HepG2 (cell line): Measurements from ENCODE around the gene MARCHF2. TPM values are rescaled to one million over a fixed set of nuclear protein-coding genes. Genes with fewer than 3 reads are reported as not detected.

Experiments used
- ATAC-seq: fragments of 200-7000 bp; cut with Tn5 transposase; 3 replicates; pipeline ENCODE4 v1.9.1; 2020; ENCODE audit warnings: mild to moderate bottlenecking, moderate library complexity
- BruUV-seq: library from RNA; stranded (reverse); fragments of 400-500 nt; replicated peaks from 2 replicates; lab custom pipeline; 2021; lab: Mats Ljungman, UMichigan
- CTCF ChIA-PET: fragments of 300-600 bp; formaldehyde crosslinking; extraction: SDS; loops from one replicate; lab custom pipeline; 2021; ENCODE audit warnings: low total read pairs, inconsistent platforms, low intra/inter-chr PET ratio; lab: Yijun Ruan, JAX
- POLR2A ChIA-PET: fragments of 350-600 bp; sonication (Branson Sonifier 250); formaldehyde crosslinking; loops from one replicate; lab custom pipeline; 2020; ENCODE audit warnings: antibody characterized with exemption, inconsistent platforms; lab: Yijun Ruan, JAX
- DNase-seq: peaks from one replicate; pipeline ENCODE4 v3.0.0-alpha.2; 2015; ENCODE audit warnings: low spot score
- FAIRE-seq: peaks from 3 replicates; lab custom pipeline; 2011; peaks lifted over from hg19 to GRCh38; lab: Jason Lieb, UNC
- H2AFZ ChIP-seq: one replicate; pipeline ENCODE4 v1.6.1; 2011; ENCODE audit warnings: low read length, inconsistent platforms
- H3K27ac ChIP-seq: fragments of 300-600 bp; 3 replicates; pipeline ENCODE4 v1.8.0; 2011; ENCODE audit warnings: mixed run types, mild to moderate bottlenecking, mixed read lengths, low read length, inconsistent platforms; ENCODE audit not compliant: insufficient read depth; ENCODE audit errors: extremely low read length
- H3K27me3 ChIP-seq, 2 experiments: fragments of 200-600 bp in 1 of 2; 2 replicates in 1 of 2; 3 replicates in 1 of 2; pipeline versions ENCODE4 v1.6.0 to v1.8.0; 2011; ENCODE audit warnings: low read length in 2 of 2, mild to moderate bottlenecking in 2 of 2, moderate library complexity in 2 of 2, inconsistent platforms in 1 of 2; ENCODE audit not compliant: insufficient read depth in 2 of 2, control insufficient read depth in 1 of 2
- H3K36me3 ChIP-seq, 2 experiments: fragments of 200-600 bp in 1 of 2; replicated peaks in 1 of 2; 2 replicates in 1 of 2; 3 replicates in 1 of 2; pipeline versions ENCODE4 v1.5.1 to v1.8.0; 2011; ENCODE audit warnings: low read length in 2 of 2, inconsistent platforms in 1 of 2; ENCODE audit not compliant: insufficient read depth in 2 of 2, control insufficient read depth in 1 of 2
- H3K4me1 ChIP-seq: 2 replicates; pipeline ENCODE4 v1.5.1; 2012; ENCODE audit warnings: low read length, inconsistent platforms; ENCODE audit not compliant: insufficient read depth
- H3K4me2 ChIP-seq: 2 replicates; pipeline ENCODE4 v1.6.0; 2011; ENCODE audit warnings: low read depth, low read length, inconsistent platforms
- H3K4me3 ChIP-seq, 3 experiments: fragments of 200-600 bp in 1 of 3; sonication (generic), shearing (Covaris generic) in 1 of 3; replicated peaks in 1 of 3; 2 replicates each; pipeline ENCODE4 v1.5.1; 2011 to 2016; ENCODE audit warnings: low read length in 3 of 3, inconsistent platforms in 2 of 3, low read depth in 2 of 3, mild to moderate bottlenecking in 2 of 3, control low read depth in 1 of 3, mixed read lengths in 1 of 3; ENCODE audit not compliant: insufficient read depth in 1 of 3
- H3K79me2 ChIP-seq: one replicate; pipeline ENCODE4 v1.6.1; 2011; ENCODE audit warnings: low read length, inconsistent platforms; ENCODE audit not compliant: insufficient read depth
- H3K9ac ChIP-seq: 2 replicates; pipeline ENCODE4 v1.6.0; 2011; ENCODE audit warnings: mild to moderate bottlenecking, low read depth, low read length, inconsistent platforms; ENCODE audit not compliant: insufficient read depth
- H3K9me3 ChIP-seq: 2 replicates; pipeline ENCODE4 v1.5.1; 2012; ENCODE audit warnings: mild to moderate bottlenecking, low read length
- H4K20me1 ChIP-seq: 2 replicates; pipeline ENCODE4 v1.6.0; 2011; ENCODE audit warnings: inconsistent platforms, mild to moderate bottlenecking, low read length, moderate library complexity; ENCODE audit not compliant: insufficient read depth
- FOXO4 ChIP-seq: sonication (generic); formaldehyde crosslinking; conservative IDR thresholded peaks from 2 replicates; pipeline ENCODE4 v1.8.1; 2023; ENCODE audit warnings: missing genetic modification reagents
- SMARCC2 ChIP-seq: fragments of 450-650 bp; IDR thresholded peaks from 2 replicates; pipeline ENCODE4 v1.6.1; 2017; ENCODE audit warnings: antibody characterized with exemption, mild to moderate bottlenecking
- ZBTB42 ChIP-seq: sonication (generic); formaldehyde crosslinking; IDR thresholded peaks from 2 replicates; pipeline ENCODE4 v1.5.0; 2020; ENCODE audit warnings: mild to moderate bottlenecking, missing genetic modification reagents
- WGBS: methylation state at CpG from one replicate; pipeline ENCODE4 v1.1.6; 2017; ENCODE audit warnings: low lambda C conversion rate; 5-methylcytosine and 5-hydroxymethylcytosine counted together
- in situ Hi-C: cut with HindIII; loops from 2 replicates; pipeline ENCODE4 v1.10.0; 2017; ENCODE audit warnings: low pct_unique_long_range_greater_than_20kb; ENCODE audit not compliant: extremely low pct_ligation_motif_present
- intact Hi-C: fragments of 100-400 bp; cut with micrococcal nuclease; formaldehyde crosslinking; loops from one replicate; pipeline ENCODE4 v1.10.0; 2022; ENCODE audit not compliant: unreplicated experiment
- polyA plus RNA-seq, 8 experiments: library from polyadenylated mRNA; depleted of rRNA in 3 of 8; stranded (reverse) in 7 of 8; unstranded in 1 of 8; fragments of >200 nt; fragmentation: Illumina TruSeq in 4 of 8; extraction: Trizol in 4 of 8; gene quantifications; 2 replicates each; pipeline versions ENCODE4 v1.2.1 to v1.2.3, GENCODE V29; 2011 to 2016; ENCODE audit warnings: low read depth in 4 of 8, missing spikeins in 1 of 8, mixed read lengths in 1 of 8; ENCODE audit not compliant: insufficient read depth in 1 of 8
- total RNA-seq, 5 experiments: library from RNA; depleted of rRNA; stranded (reverse); fragments of >200 nt; fragmentation: Illumina TruSeq; extraction: Trizol; gene quantifications; 2 replicates each; pipeline ENCODE4 v1.2.3, GENCODE V29; 2016; ENCODE audit warnings: low read depth in 1 of 5

Gene MARCHF2
- total and polyA plus RNA-seq, 2 of the 13 experiments (the other 11 are each of a cell fraction or from before 2014, with no cell fraction given): 12.7 to 13.0 TPM

GRCh38 chr19:8429826-8430225 lies 16.7 kb downstream of the MARCHF2 start:
- ChIA-PET POLR2A (interaction anchor here (0.6 kb wide), 1 partner anchor 571 kb away, joined by 3 read pairs; no protein-coding TSS in a partner anchor), CTCF (no interaction called here)
- H3K9ac ChIP-seq: no peak overlapping the region
- no TSS peak for BruUV-seq
- no peak for TF ChIP-seq ZBTB42
- ATAC-seq (no peak), FAIRE-seq (no peak), DNase-seq (no peak)
- no peaks in the 10 kb centered on the region for H3K27me3 ChIP-seq
- H3K36me3 ChIP-seq: no peaks in the 10 kb centered on the region
- no peak overlapping the region for H3K27ac ChIP-seq
- intact Hi-C loops (no loop called here), in situ Hi-C loops (no loop called here)
- no peaks in the 10 kb centered on the region for H3K79me2 ChIP-seq
- peaks cover 14% of the 10 kb centered on the region for H3K4me1 ChIP-seq
- WGBS: 95% methylated on average over 6 of the region's 6 CpGs
- no peak overlapping the region for H2AFZ ChIP-seq
- no peak overlapping the region for H3K4me3 ChIP-seq
- no peaks in the 10 kb centered on the region for H4K20me1 ChIP-seq
- no peak overlapping the region for H3K4me2 ChIP-seq
- H3K9me3 ChIP-seq: no peaks in the 10 kb centered on the region

GRCh38 chr19:8430650-8431049 lies 17.5 kb downstream of the MARCHF2 start:
- whole genome bisulfite sequencing: 94% methylated on average over 13 of the region's 20 CpGs
- H3K9ac ChIP-seq: no peak overlapping the region
- H3K4me3 ChIP-seq: no peak overlapping the region
- H3K36me3 ChIP-seq: no peaks in the 10 kb centered on the region
- H3K79me2 ChIP-seq: no peaks in the 10 kb centered on the region
- no peak for FAIRE-seq
- no peak overlapping the region for H3K4me2 ChIP-seq
- no peak for ATAC-seq
- no TSS peak for BruUV-seq
- H3K27ac ChIP-seq: no peak overlapping the region
- no peaks in the 10 kb centered on the region for H4K20me1 ChIP-seq
- H3K9me3 ChIP-seq: no peaks in the 10 kb centered on the region
- H3K27me3 ChIP-seq: no peaks in the 10 kb centered on the region
- intact Hi-C loops (no loop called here), in situ Hi-C loops (no loop called here)
- ChIA-PET CTCF (no interaction called here), POLR2A (no interaction called here)
- TF ChIP-seq FOXO4 (CRISPR knock-in tag) (0 out of 2 replicates have a peak, but pooled peaks have one; percentile 69), SMARCC2 (no peak)
- no peak for DNase-seq
- H2AFZ ChIP-seq: no peak overlapping the region
- H3K4me1 ChIP-seq: peaks cover 19% of the 10 kb centered on the region
